Hematopoietic multipotent progenitor cell treated with erythropoietin and hydrocortisone succinate and interleukin-3 and kit ligand, for 4 days (in vitro differentiated cells): ENCODE data around the gene ING4.

Experiments
- DNase-seq: peaks from one replicate; pipeline ENCODE4 v3.0.0-alpha.2; 2015

Gene ING4

GRCh38 chr12:6685814-6686213 lies 22.9 kb upstream of the ING4 start:
- DNase-seq: peak; percentile 39

- DNase-seq: peak; percentile 87
Observed at GRCh38 chr12:6684609-6685008, 21.7 kb upstream of the ING4 start.

GRCh38 chr12:6676962-6677361 lies 14.0 kb upstream of the ING4 start:
- DNase-seq: no peak

GRCh38 chr12:6672143-6672542 lies 9.2 kb upstream of the ING4 start:
- DNase-seq: no peak

GRCh38 chr12:6667559-6668210 lies 4.8 kb upstream of the ING4 start:
- no peak for DNase-seq

- DNase-seq: no peak
Observed at GRCh38 chr12:6666211-6666610, 3.3 kb upstream of the ING4 start.

- no peak for DNase-seq
Observed at GRCh38 chr12:6664902-6665301, 2.0 kb upstream of the ING4 start.

GRCh38 chr12:6662602-6662905 lies 365 bp downstream of the ING4 start:
- DNase-seq: no peak

GRCh38 chr12:6653987-6654386 lies 8.9 kb downstream of the ING4 start:
- no peak for DNase-seq

- no peak for DNase-seq
Observed at GRCh38 chr12:6653342-6653741, 9.6 kb downstream of the ING4 start.

GRCh38 chr12:6652391-6652790 lies 10.5 kb downstream of the ING4 start:
- no peak for DNase-seq

GRCh38 chr12:6650832-6651231 lies 12.1 kb downstream of the ING4 start:
- DNase-seq: no peak

- DNase-seq: peak; percentile 90
Observed at GRCh38 chr12:6647083-6647604, 15.8 kb downstream of the ING4 start, which contains the start of gene ACRBP. TSS of gene ACRBP (minus strand) at chr12:6647432. CDS start at chr12:6647366, 66 bp downstream.

- DNase-seq: no peak
Observed at GRCh38 chr12:6646276-6647082, 16.4 kb downstream of the ING4 start.

GRCh38 chr12:6644903-6645302 lies 18.0 kb downstream of the ING4 start:
- no peak for DNase-seq

- DNase-seq: no peak
Observed at GRCh38 chr12:6644257-6644596, 18.7 kb downstream of the ING4 start.

GRCh38 chr12:6643569-6644256 lies 19.2 kb downstream of the ING4 start:
- DNase-seq: no peak

GRCh38 chr12:6641131-6641530 lies 21.8 kb downstream of the ING4 start:
- peak; percentile 51 for DNase-seq

- DNase-seq: no peak
Observed at GRCh38 chr12:6640497-6640896, 22.4 kb downstream of the ING4 start.

GRCh38 chr12:6639151-6639801 lies 23.6 kb downstream of the ING4 start:
- DNase-seq: peak; percentile 83

GRCh38 chr12:6638305-6638704 lies 24.6 kb downstream of the ING4 start:
- DNase-seq: peak; percentile 84

GRCh38 chr12:6635856-6636531 lies 26.9 kb downstream of the ING4 start, which contains the start of gene LPAR5:
TSS of gene LPAR5 (minus strand) at chr12:6635959. CDS start at chr12:6621248, 14,711 bp downstream.
- peak; percentile 93 for DNase-seq
